Heart right ventricle (tissue), 16 donors: ENCODE results near the gene HEYL. TPM values are rescaled to one million over a fixed set of nuclear protein-coding genes. Genes with fewer than 3 reads are reported as not detected.
A peak's percentile ranks its signal among the peaks of the same experiment; 100 is the strongest.

ENCODE experiments used
- ATAC-seq, 8 donors: fragments of 200-7000 bp; cut with Tn5 transposase; one replicate each; pipeline ENCODE4 v1.9.1; 2020; ENCODE audit warnings: mild to moderate bottlenecking in 8 of 8, moderate library complexity in 8 of 8, moderate number of reproducible peaks in 1 of 8
- DNase-seq, 2 donors: peaks; one replicate each; pipeline ENCODE4 v3.0.0-alpha.2; 2020
- H3K27ac ChIP-seq, 10 donors: fragments of 200-600 bp; sonication (generic) in 2 of 10; one replicate each; pipeline versions ENCODE4 v1.5.0 to v1.8.0; 2020 to 2022; ENCODE audit warnings: mild to moderate bottlenecking in 3 of 10
- H3K27me3 ChIP-seq, 7 donors: fragments of 200-600 bp; one replicate each; pipeline ENCODE4 v1.8.0; 2021 to 2022; ENCODE audit warnings: mild to moderate bottlenecking in 2 of 7
- H3K36me3 ChIP-seq, 9 donors: fragments of 200-600 bp; sonication (generic) in 1 of 9; one replicate each; pipeline versions ENCODE4 v1.5.0 to v1.8.0; 2020 to 2022; ENCODE audit warnings: mild to moderate bottlenecking in 2 of 9
- H3K4me1 ChIP-seq, 9 donors: fragments of 200-600 bp; sonication (generic) in 1 of 9; one replicate each; pipeline versions ENCODE4 v1.5.0 to v1.8.0; 2020 to 2022; ENCODE audit warnings: mild to moderate bottlenecking in 4 of 9
- H3K4me3 ChIP-seq, 10 donors: fragments of 200-600 bp; sonication (generic) in 2 of 10; one replicate each; pipeline versions ENCODE4 v1.5.0 to v1.8.0; 2020 to 2022; ENCODE audit warnings: mild to moderate bottlenecking in 7 of 10, moderate library complexity in 2 of 10
- H3K9me3 ChIP-seq, 11 donors: fragments of 200-600 bp in 10 of 11; sonication (generic) in 2 of 11; one replicate each; pipeline versions ENCODE4 v1.5.0 to v1.8.0; 2013 to 2022; ENCODE audit warnings: mild to moderate bottlenecking in 2 of 11, control low read depth in 1 of 11, moderate library complexity in 1 of 11
- WGBS, 2 donors: extraction: QIAGEN DNeasy Blood & Tissue Kit; methylation state at CpG; one replicate each; pipeline ENCODE4 v1.1.7; 2013; ENCODE audit warnings: inconsistent platforms in 1 of 2; 5-methylcytosine and 5-hydroxymethylcytosine counted together
- intact Hi-C, 10 donors: fragments of 100-400 bp; cut with DNase I; formaldehyde crosslinking; loops; one replicate each; pipeline versions ENCODE4 v1.11.1 to v1.14.2; 2022
- polyA plus RNA-seq, 2 donors: library from polyadenylated mRNA; stranded (reverse); fragments of 200-250 nt; gene quantifications; one replicate each; pipeline ENCODE4 v1.2.3, GENCODE V29; 2013
- total RNA-seq, 10 donors: library from RNA; stranded (reverse); fragmentation: NEBNext Ultra II Directional in 3 of 10; extraction: Animal tissue kit (Norgen Biotek cat#: 25700) in 3 of 10; gene quantifications; one replicate each; pipeline versions ENCODE4 v1.2.1 to v1.2.4, GENCODE V29; 2021 to 2023
- TF ChIP-seq, protein P1 (sequence below), 9 donors: fragments of 200-600 bp; sonication (generic) in 2 of 9; IDR thresholded peaks; one replicate each; pipeline versions ENCODE4 v1.5.0 to v1.8.0; 2021 to 2022; ENCODE audit warnings: antibody characterized with exemption in 9 of 9, mild to moderate bottlenecking in 5 of 9, moderate library complexity in 1 of 9
- donor health status: Arrhythmogenic right ventricular cardiomyopathy.
- donor health status: ischemic (EF 13 %, LVEDD 7.1; RV severe dilation, severe dysfunction).
- donor health status: healthy with polysubstance abuse.
- donor health status: DM: no; HTN: yes; CAD: no.
- donor health status: DM: no; HTN: no; CAD: no.
- donor health status: ischemic (EF 25% LVEDD 6.9; RV normal size, moderate dysfunction).
- donor health status: ischemic (EF 25% LVEDD 5.7; RV mildly dilated, moderate dysfunction).
- donor health status: healthy.
- donor health status: DM: yes; HTN: yes; CAD: no.
- donor health status: Ischemic cardiomyopathy.
- donor health status: ischemic (EF 35%, LVEDD 5.7; RV mildly dilated, moderate dysfunction).
- donor health status: nonischemic (EF 11% LVEDD 7.7; RV severe dilation, severe dysfunction).
- donor health status: DM: yes; HTN: yes; CAD: no.
- donor health status: PGD.
- donor health status: ischemic (EF 29% LVEDD 5.4; RV normal size, mild dysfunction).
- donor health status: nonischemic (EF 23%, LVEDD 6.1; RV moderate dilation, normal function).

HEYL gene
- total and polyA plus RNA-seq, 12 donors, result 11.5 to 27.5 (median 14.3) TPM

DNA sequence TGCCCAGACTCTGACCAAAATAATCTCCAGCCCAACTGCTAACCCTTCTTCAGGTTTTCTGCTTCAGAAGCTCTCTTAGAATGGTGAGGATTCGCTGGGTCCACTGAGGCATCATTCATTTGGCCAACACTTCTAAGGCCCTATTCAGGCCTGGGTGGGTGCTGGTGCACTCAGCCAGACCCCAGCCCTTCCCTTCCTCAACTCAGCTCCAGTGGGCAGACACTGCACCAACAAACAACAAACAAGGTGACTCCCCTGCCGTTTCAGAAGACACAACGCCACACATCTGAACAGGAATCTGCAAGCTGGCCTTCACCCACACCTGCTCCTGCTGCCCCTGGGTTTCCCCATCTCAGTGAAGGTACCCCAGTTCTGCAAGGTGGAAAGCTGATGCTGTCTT, 6.0 kb downstream of the HEYL start:
- Histone ChIP-seq H3K36me3 (peaks cover 0 to 46% (median 13%) of the 10 kb centered on the region in 9 donors), H3K27ac (peak overlapping the region; percentile 43 to 96 (median 90)), H3K4me1 (peaks cover 0 to 57% (median 6%) of the 10 kb centered on the region in 9 donors), H3K4me3 (peak overlapping the region in 9 of 10 donors; percentile 21 to 79 (median 65)), H3K27me3 (peaks cover 0 to 31% (median 10%) of the 10 kb centered on the region in 7 donors), H3K9me3 (no peaks in the 10 kb centered on the region)
- intact Hi-C loops, result no loop called here
- TF ChIP-seq, protein P1, sequence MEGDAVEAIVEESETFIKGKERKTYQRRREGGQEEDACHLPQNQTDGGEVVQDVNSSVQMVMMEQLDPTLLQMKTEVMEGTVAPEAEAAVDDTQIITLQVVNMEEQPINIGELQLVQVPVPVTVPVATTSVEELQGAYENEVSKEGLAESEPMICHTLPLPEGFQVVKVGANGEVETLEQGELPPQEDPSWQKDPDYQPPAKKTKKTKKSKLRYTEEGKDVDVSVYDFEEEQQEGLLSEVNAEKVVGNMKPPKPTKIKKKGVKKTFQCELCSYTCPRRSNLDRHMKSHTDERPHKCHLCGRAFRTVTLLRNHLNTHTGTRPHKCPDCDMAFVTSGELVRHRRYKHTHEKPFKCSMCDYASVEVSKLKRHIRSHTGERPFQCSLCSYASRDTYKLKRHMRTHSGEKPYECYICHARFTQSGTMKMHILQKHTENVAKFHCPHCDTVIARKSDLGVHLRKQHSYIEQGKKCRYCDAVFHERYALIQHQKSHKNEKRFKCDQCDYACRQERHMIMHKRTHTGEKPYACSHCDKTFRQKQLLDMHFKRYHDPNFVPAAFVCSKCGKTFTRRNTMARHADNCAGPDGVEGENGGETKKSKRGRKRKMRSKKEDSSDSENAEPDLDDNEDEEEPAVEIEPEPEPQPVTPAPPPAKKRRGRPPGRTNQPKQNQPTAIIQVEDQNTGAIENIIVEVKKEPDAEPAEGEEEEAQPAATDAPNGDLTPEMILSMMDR (IDR thresholded peaks at IDR 0.05), result no peak
- DNase-seq (no peak), ATAC-seq (no peak)
- 73 to 76% methylated on average over 3 of the region's 3 CpGs for WGBS, 2 donors

DNA sequence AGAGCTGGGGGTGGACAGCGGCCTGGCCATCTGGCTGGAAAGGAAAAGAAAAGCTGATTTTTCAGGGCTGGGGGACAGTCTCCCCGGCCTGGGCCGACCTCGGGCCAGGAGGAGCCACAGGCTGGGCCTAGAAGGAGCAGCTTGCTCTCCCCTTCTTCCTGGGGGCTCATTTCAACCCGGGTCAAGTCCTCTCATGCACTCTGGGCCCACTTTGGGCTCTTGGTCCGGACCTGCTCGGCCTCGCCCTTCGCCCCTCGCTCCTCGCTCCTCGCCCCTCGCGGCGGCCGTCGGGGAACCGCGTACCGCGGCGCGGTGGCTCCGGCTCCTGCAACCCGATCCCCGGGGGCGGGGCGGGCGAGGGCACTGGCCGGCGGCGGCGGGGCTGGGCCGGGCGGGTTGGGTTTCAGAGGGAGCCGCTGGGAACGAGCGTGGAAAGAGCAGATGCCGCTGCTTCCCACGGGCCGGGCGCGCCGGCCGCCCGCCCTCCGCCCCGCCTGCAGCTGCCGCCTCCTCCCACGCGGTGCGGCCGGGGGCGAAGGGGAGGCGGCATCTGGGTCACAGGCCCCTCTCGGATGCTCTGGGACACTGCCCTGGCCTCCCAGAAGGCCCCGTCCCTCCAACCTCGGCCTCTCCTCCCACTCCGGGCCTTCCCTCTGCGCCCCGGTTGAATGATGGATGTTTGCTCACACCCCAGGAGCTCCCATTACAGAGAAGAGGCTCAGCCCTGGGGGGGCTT, 6.6 kb downstream of the HEYL start:
- Histone ChIP-seq H3K4me3 (peak overlapping the region; percentile 10 to 79 (median 64)), H3K27me3 (peaks cover 0 to 25% (median 6%) of the 10 kb centered on the region in 7 donors)

DNA sequence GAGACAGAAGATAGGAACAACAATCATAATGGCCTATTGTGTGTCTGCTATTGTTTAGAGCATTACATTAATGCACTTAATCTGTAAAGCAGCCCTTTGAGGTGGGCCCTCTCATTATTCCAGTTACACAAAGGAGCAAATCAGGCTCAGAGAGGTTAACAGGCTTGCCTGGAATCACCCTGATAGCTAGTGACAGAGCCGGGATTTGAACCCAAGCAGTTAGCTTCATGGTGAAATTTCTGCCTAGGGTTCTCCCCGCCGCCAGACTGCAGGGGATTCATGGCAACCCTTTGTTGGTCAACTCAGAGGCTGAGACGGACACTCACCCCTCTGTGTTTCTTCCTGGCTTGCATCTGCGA, 7.1 kb downstream of the HEYL start:
- intact Hi-C loops, result no loop called here
- 59 to 65% methylated on average over 5 of the region's 5 CpGs for WGBS, 2 donors
- Histone ChIP-seq H3K4me1 (peaks cover 0 to 68% (median 9%) of the 10 kb centered on the region in 9 donors), H3K27me3 (peaks cover 0 to 20% (median 3%) of the 10 kb centered on the region in 7 donors), H3K4me3 (peak overlapping the region; percentile 10 to 79 (median 64)), H3K9me3 (no peaks in the 10 kb centered on the region), H3K27ac (peak overlapping the region; percentile 43 to 96 (median 90)), H3K36me3 (peaks cover 0 to 55% (median 13%) of the 10 kb centered on the region in 9 donors)
- DNase-seq, result no peak
- ATAC-seq, result peak in 1 of 8 donors; percentile 3
- TF ChIP-seq, protein P1 (IDR thresholded peaks at IDR 0.05), result no peak

More for the DNA sequence above, 6.6 kb downstream of the HEYL start:
- TF ChIP-seq, protein P1 (IDR thresholded peaks at IDR 0.05), result no peak
- Histone ChIP-seq H3K27ac (peak overlapping the region; percentile 43 to 96 (median 90)), H3K9me3 (no peaks in the 10 kb centered on the region), H3K4me1 (peaks cover 0 to 63% (median 6%) of the 10 kb centered on the region in 9 donors), H3K36me3 (peaks cover 0 to 52% (median 13%) of the 10 kb centered on the region in 9 donors)
- 10 to 12% methylated on average over 44 to 61 of the region's 61 CpGs for WGBS, 2 donors
- DNase-seq (peak; percentile 64 to 85), ATAC-seq (peak; percentile 49 to 83 (median 68))
- intact Hi-C loops, result no loop called here

DNA sequence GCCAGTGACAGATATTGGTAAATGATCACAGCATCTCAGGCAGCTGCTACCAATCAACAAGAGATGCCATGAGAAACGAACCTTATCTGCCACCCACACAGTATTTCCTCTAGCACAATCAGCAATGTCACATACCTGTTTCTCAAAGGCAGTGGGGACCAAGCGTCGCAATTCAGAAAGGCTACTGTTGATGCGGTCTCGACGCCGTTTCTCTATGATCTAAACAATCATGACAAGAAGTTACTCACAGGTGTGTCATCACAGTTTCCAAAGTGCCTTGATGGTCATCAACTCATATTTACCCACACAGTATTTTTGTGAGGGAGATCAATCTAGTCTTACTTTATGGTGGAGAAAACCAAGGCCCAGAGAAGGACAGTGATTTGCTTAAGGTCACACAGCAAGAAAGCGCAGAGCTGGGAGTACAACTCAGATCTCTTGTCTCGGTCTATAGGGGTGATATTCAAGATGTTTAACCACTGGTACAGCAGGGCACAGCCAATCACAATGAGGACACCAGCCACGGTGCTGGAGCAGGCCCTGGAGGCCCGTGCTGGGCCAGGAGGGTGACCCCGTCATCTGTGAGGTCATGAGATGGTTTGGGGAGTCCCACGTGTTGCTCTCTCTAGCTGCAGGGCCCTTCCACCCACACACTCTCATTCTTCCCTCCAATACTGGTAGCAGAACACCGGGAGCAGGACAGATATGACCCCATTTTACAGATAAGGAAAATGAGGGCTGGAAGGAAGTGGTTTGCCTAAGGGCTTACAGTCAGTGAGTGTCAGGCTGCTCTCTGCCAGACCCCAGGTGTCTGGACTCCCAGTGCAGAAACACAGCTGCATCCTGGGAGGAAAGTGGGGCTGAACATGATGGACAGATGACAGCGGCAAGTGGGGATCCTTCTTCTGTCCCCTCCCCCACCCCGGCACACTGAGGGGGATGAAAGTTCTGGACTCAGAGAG, 7.8 kb downstream of the HEYL start:
- H3K27ac ChIP-seq, result peak overlapping the region in 9 of 10 donors; percentile 53 to 96 (median 92)
- no peaks in the 10 kb centered on the region for H3K9me3 ChIP-seq
- H3K4me1 ChIP-seq, result peaks cover 3 to 75% (median 16%) of the 10 kb centered on the region in 9 donors
- H3K27me3 ChIP-seq, result peaks cover 0 to 13% (median 3%) of the 10 kb centered on the region in 7 donors
- 70 to 78% methylated on average over 16 of the region's 16 CpGs for WGBS, 2 donors
- H3K36me3 ChIP-seq, result peaks cover 0 to 59% (median 13%) of the 10 kb centered on the region in 9 donors
- DNase-seq, result no peak
- TF ChIP-seq, protein P1 (IDR thresholded peaks at IDR 0.05), result no peak
- ATAC-seq, result no peak
- intact Hi-C loops, result no loop called here
- peak overlapping the region; percentile 10 to 79 (median 64) for H3K4me3 ChIP-seq
